Measurements from ENCODE around the gene ALDH1B1.
A peak's percentile ranks its signal among the peaks of the same experiment; 100 is the strongest.
"Not testable (repeated sequence)": the region's sequence is repeated elsewhere in the genome, so short reads cannot be mapped to it uniquely, and the experiment has no call there.

The ALDH1B1 gene

DNA sequence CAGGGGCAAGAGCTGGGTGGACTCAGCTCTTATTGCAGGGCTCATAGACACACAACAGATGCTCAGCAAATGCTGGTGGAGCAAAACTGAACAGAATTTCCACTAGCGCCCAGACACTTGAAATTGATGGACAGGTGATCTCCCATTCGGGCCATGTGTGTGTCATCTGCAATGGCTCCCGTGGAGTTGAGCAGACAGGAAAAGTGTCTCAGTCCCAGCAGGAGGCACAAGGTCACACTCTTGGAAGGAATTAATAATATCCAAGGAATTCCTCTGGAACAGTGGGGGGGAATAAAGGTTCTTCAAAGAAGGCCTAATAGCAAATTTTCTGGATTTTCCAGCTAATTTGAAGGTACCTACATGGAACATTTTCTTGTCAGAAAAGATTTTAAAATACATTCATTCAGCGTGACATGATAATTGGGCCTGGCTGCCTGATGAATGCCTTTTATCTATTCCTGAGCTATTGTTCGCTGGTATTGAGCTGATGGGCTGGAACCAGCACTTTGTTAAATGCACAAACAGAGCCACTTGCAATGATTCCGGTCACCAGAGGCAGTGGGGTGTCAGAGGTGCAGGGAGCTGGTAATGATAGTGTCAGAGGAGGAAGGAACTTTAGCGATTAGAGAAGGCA lies 31.5 kb upstream of the ALDH1B1 start:
- no peak for DNase-seq

DNA sequence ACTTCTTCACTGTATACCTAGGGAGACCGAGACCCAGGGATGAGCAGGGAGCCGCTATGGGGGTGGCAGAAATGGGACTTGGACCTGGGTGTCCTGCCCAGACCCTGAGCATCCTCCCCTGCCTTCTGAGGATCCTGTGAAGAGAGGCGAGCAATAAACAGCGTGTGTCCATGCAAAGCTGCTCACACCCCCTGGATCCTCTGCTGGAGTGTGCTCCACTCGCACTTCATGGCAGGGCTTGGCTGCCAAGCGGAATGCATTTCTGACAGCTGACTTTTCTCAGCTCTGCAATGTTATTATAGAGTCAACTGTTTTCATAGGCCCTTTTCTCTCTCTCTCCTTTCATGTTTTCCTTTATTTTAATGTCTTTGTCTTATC lies 31.0 kb upstream of the ALDH1B1 start:
- no peak for DNase-seq

DNA sequence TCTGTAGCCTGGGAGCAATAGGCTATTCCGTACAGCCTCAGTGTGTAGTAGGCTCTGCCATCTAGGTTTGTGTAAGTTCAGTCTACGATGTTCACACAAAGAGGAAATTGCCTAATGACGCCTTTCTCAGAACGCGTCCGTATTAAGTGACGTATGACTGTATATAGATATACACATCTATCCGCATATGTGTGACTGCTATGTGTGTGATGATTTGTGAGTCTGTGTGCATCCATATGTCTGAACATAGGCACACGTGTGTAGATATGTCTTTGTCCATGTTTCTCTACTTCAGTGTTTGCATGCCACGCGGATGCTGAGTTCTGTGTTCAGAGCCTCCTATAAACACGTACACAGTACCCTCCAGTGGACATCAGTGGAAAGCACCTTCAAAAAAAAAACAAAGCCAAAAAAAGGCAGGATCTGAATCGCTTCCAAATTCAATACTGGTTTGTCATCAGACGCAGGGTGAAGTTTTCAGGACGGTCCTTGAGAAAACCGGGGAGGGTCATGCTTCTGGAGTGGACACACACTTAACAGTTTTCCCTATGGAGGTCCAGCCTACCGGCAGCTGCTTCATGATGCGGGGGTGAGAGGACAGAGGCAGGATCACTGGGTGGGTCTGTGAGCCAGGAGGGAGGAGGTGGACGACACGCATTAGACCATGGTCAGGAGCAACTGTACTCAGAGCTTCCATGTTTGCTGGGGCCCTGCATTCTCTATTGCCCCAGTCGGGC lies 29.5 kb upstream of the ALDH1B1 start:
- DNase-seq = peak in 23 of 56 donors; percentile 9 to 64 (median 24)

DNA sequence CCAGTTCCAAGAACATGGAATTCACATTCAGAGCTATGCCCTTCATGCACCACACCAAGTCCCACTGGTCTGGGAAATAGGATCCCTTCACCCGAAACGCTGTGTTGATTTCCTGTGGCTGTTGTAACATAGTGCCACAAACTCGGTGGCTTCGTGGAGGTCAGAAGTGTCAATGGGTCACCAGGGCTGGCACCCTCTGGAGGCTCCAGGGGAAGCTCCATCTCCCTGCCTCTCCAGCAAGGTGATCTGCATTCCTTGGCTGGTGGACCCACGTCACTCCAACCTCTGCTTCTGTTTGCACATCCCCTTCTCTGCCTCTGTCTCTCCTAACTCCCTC lies 28.9 kb upstream of the ALDH1B1 start:
- no peak for DNase-seq

DNA sequence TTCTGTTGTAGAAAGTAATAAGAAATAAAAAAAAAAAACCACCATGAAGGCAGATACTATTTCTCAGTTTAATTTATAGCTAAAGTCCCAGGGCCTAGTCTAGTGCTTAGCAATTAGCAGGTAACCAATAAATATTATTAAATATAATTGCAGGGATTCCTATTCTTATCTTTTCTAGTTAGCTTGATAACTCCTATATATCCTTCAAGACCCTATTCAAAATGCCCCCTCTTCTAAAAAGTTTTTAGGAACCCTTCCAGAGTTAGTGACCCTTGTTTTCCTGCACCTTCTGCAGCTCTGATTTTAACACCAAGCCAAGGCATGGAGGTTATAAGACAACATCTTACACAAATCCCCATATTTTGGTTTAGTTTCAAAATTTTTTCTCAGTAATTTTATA lies 24.6 kb upstream of the ALDH1B1 start:
- no peak for DNase-seq

DNA sequence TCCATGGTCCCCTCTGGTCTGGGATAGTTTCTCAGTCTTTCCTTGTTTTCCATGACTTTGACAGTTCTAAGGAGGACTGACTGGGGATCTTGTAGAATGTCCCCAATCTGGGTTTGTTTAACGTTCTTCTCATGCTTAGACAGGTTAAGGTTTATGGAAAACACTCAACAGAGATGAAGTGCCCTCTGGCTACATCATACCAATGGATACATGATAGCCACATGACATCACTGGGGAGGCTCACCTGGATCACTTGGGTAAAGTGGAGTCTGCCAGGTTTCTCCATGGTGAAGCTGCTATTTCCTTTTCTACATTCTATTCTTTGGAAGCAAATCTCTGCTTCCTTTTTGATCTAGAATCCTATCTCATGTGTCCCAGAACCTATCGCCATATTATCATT lies 23.8 kb upstream of the ALDH1B1 start:
- no peak for DNase-seq

DNA sequence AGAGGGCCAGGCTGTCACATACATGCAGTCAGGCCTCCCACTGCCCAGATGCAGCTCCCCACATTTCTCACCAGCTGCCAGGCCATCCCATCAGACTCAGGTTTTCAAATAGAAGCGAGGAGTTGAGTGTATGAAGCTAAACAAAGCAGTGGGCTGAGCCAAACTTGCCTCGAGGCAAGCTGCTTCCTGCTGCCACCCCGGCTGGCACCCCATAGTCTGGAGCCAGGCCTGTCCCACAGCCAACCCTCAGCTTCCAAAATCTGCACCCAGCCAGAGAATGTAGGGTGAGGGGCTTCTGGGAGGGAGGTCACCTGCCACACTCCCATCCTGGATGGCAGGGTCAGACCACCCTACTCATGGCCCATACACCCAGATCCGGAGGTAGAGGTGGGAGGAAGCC lies 22.3 kb upstream of the ALDH1B1 start:
- DNase-seq = no peak

DNA sequence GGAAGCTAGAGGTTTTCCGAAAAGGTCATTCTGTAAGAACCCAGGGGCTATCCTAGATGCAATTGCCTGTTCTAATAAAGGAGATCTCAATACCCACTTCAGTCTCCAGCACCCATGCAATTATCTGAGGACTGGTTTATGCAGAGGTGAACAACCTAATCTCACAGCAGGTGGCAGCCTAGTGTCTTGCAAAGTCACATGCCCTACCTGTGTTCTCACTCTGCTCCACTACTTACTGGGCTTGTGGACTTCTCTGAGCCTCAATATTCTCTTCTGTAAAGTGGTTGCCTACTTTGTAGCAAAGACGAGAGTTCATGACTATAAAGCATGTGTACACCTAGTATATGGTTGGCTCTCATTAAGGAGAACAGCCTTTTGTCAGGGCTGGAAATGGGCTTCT lies 21.0 kb upstream of the ALDH1B1 start:
- no peak for DNase-seq

DNA sequence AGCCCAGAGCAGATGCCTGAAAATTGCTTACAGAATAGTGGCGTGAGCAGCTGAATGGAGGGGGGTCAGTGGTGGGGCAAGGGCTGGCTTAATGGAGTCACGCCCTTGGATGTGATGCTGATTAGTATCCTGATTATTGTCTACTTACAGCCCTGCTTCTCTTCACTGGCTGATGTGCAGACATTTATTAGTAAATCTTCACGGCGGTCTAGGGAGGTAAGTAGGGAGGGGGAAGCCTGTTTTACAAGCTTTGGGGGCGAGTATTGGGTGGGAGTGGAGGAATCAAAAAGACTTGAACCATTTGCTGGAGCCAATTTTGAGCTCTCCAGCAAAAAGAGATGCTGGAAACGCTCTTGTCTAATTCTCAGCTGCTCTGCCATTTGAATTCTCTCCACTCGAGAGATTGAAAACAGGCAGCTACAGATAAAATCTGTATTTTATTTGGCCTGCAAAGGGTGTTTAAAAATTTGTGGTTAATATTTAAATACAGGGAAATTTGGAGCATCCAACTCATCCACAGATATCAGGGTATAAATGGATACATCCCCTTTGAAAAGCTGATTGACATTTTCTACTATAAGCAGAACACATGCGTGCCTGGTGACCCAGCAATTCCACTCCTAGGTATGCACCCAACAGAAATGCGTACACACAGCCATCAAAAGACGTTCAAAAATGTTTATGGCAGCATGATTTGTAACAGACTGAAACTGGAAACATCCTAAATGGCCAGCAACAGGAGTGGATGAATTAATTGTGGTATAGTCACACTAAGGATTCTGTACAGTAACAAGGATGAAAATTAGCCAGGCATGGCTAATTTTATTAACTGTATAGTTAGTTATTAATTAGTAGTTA lies 19.5 kb upstream of the ALDH1B1 start:
- DNase-seq = no peak

- no peak for DNase-seq
Observed at GRCh38 chr9:38373679-38374078, 18.8 kb upstream of the ALDH1B1 start.

DNA sequence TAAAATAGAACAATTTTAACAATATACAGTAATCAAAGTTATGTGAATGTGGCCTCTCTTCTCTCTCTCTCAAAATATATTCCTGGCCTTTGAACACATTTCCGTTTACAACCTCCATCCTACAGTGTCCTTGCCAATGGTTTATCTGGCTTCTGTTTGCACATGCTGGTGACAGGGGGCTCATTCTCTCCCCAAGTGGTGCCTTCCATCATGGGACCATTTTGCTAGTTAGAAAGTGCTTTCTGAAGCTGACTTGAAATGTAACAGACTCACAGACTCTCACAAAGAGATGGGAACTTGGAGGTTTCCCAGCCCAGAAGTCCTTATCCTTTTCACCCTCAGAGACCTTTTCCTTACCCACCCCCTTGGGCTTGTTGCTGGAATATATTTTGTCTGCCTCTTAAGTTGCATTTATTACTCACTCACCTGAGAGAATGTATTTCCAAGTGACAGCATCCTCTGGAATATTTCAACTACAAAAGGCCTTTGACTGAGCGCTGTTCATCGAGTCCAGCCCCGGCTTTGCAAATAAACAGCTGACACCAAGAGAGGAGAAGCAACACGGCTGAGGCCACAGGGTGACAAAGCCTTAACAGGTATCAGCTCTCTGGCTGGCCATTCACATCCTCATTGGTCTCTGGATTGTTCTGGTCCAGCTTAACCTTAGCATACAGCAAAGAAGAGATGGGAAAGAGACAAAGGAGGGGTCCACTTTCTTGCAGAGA lies 17.5 kb upstream of the ALDH1B1 start:
- no peak for DNase-seq

DNA sequence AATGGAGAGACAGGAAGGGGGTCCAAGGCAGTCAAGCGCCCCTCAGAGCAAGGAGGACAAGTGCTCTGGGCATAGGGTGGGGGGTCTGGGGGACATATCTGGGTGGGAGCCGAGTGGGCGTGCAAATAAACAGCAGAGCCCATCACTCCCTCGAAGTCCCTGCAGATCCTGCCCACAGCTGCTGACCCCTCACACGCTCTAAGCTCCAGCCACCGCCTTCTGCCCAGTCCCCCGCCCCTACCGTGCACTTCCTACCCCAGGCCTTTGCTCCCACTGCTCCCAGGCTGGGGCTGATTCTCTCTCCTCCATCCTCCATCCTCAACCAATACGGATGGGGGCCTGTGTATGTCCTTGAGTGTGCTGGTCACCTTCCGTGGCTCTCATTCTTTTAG lies 16.9 kb upstream of the ALDH1B1 start:
- DNase-seq = no peak

- no peak for DNase-seq
Observed at GRCh38 chr9:38376021-38376670, 16.4 kb upstream of the ALDH1B1 start.

DNA sequence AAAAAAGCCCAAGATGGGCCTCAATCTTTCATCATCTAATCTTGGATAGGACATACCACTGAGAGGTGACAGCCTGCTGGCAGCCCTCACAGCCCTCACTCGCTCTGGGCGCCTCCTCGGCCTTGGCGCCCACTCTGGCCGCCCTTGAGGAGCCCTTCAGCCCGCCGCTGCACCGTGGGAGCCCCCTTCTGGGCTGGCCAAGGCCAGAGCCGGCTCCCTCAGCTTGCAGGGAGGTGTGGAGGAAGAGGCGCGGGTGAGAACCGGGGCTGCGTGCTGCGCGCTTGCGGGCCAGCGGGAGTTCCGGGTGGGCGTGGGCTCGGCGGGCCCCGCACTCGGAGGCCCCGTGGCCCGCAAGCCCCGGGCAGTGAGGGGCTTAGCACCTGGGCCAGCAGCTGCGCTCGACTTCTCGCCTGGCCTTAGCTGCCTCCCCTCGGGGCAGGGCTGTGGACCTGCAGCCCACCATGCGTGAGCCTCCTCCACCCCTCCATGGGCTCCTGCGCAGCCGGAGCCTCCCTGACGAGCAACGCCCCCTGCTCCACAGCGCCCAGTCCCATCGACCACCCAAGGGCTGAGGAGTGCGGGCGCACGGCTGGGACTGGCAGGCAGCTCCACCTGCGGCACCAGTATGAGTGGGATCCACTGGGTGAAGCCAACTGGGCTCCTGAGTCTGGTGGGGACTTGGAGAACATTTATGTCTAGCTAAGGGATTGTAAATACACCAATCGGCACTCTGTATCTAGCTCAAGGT lies 15.0 kb upstream of the ALDH1B1 start:
- DNase-seq = not testable (repeated sequence)

DNA sequence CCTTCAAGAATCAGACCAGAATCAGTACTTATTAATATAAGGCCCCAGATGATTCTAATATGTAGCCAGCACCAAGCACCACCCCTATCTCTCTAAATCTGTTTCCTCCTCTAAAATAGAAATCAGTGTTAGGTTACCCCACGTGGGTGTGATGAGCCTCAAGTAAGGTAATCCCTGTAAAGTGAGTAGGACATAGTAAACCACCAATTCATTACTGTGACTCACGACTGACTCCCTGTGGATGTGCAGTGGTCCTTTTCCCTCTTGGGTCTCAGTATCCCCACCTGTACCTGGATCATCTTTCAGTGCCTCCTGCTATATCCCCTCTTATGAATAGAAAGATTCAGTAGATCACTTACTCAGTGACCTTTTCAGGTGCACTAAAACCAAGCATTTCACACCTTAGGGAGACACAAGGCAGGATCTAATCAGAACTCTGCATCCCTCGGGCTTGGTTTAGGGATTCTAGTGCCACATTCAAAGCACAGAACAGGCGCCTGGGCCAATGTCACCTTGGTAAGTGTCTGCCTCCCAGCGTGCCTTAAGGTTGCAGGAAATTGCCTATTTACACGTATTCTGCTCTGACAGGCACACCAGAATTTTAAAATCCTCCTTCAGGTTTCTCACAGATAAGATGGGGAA lies 12.2 kb upstream of the ALDH1B1 start:
- no peak for DNase-seq

- DNase-seq = peak in 1 of 56 donors; percentile 17
Observed at GRCh38 chr9:38380872-38381534, 11.5 kb upstream of the ALDH1B1 start.

DNA sequence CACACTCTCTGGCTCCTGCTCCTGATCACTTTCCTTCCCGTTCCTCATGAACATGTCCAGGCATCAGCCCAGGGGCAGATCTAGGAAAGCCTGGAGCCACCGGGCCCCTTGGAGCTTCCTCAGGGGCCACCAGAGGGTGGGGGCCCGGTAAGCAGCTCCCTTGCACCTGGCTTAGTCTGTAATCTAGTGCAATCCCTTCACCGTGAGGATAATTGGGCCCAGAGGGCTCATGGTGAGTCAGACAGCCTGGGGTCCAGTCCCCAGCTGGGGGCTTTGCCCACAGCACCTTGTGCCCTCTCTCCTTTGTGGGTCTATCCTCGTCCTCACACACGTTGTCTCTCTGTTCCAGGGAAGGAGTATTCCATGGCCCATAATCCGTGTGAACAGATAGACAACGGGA lies 10.4 kb upstream of the ALDH1B1 start:
- DNase-seq = no peak

DNA sequence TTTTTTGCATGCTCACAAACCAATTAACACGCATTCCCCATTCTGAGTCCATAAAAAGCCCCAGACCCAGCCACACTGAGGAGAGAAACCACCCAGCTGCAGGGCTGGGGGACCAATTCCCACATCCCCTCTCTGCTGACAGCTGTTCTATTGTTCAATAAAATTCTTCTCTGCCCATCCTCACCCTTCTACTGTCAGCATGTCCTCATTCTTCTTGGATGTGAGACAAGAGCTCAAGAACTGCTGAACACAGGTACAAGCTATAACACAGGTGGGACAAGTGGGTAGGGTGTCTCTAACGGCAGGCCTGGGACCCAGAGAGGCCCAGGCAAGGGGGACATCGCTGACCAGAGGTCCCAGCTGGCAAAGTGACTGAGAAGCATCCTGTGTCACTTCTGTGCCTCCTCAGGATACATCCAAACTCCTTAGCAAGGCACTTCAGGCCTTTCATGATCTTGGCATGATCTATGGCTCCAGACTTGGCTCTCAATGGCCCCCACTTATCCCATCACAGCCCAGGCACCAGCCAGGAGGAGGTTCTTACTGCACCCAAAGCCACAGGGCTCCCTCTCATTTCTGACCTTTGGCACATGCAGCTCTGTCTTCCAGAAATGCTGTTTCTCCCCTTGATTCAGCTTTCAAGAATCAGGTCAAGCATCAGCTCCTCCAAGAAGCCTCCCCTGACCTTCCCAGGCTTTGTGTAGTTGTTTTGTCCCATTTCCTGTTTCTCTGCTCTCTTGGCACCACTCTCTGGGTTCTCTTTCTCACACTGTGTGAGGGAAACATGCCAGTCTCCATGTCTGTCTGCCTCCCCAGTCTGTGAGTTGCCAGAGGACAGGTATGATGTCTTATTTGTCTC lies 7.3 kb upstream of the ALDH1B1 start:
- DNase-seq = no peak

DNA sequence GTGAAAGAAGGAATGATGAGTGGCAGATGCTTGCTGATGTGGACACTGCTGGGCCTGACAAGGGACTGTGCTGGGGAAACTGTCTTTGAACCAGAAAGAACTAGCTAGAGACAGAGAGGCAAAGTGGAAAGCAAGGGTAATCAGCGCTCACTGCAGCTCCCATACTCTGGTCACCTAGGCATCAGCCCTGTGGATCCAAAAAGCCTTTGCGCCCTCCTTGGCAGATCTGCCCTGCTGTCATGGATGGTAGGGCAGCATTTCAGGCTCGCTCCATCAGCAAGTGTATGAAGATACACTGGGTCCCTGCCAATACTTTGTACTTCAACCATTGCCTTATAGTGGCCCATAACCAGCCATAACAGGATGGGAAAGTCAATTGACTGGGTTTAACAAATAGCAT lies 6.6 kb upstream of the ALDH1B1 start:
- no peak for DNase-seq

All from amygdala (tissue), 56 donors.